KMS-11 (cell line): ENCODE results near the gene DKK1.
"Not testable (repeated sequence)": the region's sequence is repeated elsewhere in the genome, so short reads cannot be mapped to it uniquely, and the experiment has no call there.

Experiments
- H2AFZ ChIP-seq: fragments of 200-600 bp; sonication (generic); 2 replicates; pipeline ENCODE4 v1.6.1; 2016; ENCODE audit warnings: antibody characterized with exemption, mixed run types, low read depth
- H3K27ac ChIP-seq: fragments of 200-600 bp; sonication (generic); 2 replicates; pipeline ENCODE4 v1.6.1; 2016; ENCODE audit warnings: mild to moderate bottlenecking, mixed run types
- H3K27me3 ChIP-seq: fragments of 200-600 bp; sonication (generic); 2 replicates; pipeline ENCODE4 v1.6.1; 2017; ENCODE audit warnings: mild to moderate bottlenecking, low read depth, mixed run types, moderate library complexity; ENCODE audit not compliant: insufficient read depth
- H3K36me3 ChIP-seq: fragments of 200-600 bp; sonication (generic); 2 replicates; pipeline ENCODE4 v1.6.1; 2017; ENCODE audit warnings: mild to moderate bottlenecking, mixed run types; ENCODE audit not compliant: insufficient read depth
- H3K4me1 ChIP-seq: fragments of 200-600 bp; sonication (generic); 2 replicates; pipeline ENCODE4 v1.6.1; 2016; ENCODE audit warnings: mild to moderate bottlenecking, low read depth, mixed run types; ENCODE audit not compliant: poor library complexity, severe bottlenecking
- H3K4me2 ChIP-seq: fragments of 200-600 bp; sonication (generic); 2 replicates; pipeline ENCODE4 v1.7.0; 2016; ENCODE audit warnings: mild to moderate bottlenecking, mixed run types
- H3K4me3 ChIP-seq: fragments of 200-600 bp; sonication (generic); IDR thresholded peaks from 2 replicates; pipeline ENCODE4 v1.6.1; 2017; ENCODE audit warnings: low read depth, low read length, mixed read lengths; ENCODE audit not compliant: insufficient read depth
- H3K79me2 ChIP-seq: fragments of 200-600 bp; sonication (generic); 2 replicates; pipeline ENCODE4 v1.6.1; 2016; ENCODE audit warnings: low read depth, mixed run types; ENCODE audit not compliant: insufficient read depth
- H3K9ac ChIP-seq: fragments of 200-600 bp; sonication (generic); 2 replicates; pipeline ENCODE4 v1.6.1; 2016; ENCODE audit warnings: mild to moderate bottlenecking, mixed run types
- H4K20me1 ChIP-seq: fragments of 200-600 bp; sonication (generic); 2 replicates; pipeline ENCODE4 v1.6.1; 2016; ENCODE audit warnings: mild to moderate bottlenecking, mixed run types; ENCODE audit not compliant: insufficient read depth
- TF ChIP-seq, protein P1 (sequence below): fragments of 200-600 bp; sonication (generic); conservative IDR thresholded peaks from 2 replicates; pipeline ENCODE4 v1.6.1; 2017; ENCODE audit warnings: low read depth, mild to moderate bottlenecking, antibody characterized with exemption, low read length, moderate library complexity, mixed read lengths

The DKK1 gene

DNA sequence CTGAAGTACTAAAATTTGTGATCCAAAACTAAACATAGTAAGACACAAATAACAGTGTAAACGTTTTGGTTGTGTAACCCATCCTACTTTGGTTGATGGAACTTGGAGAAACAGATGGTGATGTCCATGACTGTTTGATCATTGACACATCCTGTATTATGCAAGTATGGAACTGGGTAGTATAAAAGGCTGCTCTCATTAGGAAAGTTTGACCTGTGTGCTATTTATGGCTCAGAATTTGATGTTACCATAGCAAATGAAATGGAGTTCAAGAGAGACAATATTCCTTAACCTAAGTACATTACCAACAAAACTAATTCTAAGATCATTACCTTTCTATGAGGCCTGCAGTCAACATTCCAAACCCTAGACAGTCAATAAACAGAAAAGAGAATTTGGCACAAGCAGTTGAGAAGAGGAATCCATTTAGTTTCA, 39.9 kb downstream of the DKK1 start:
- TF ChIP-seq, protein P1, sequence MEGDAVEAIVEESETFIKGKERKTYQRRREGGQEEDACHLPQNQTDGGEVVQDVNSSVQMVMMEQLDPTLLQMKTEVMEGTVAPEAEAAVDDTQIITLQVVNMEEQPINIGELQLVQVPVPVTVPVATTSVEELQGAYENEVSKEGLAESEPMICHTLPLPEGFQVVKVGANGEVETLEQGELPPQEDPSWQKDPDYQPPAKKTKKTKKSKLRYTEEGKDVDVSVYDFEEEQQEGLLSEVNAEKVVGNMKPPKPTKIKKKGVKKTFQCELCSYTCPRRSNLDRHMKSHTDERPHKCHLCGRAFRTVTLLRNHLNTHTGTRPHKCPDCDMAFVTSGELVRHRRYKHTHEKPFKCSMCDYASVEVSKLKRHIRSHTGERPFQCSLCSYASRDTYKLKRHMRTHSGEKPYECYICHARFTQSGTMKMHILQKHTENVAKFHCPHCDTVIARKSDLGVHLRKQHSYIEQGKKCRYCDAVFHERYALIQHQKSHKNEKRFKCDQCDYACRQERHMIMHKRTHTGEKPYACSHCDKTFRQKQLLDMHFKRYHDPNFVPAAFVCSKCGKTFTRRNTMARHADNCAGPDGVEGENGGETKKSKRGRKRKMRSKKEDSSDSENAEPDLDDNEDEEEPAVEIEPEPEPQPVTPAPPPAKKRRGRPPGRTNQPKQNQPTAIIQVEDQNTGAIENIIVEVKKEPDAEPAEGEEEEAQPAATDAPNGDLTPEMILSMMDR = no peak
- no peak overlapping the region for H3K4me2 ChIP-seq
- H3K4me1 ChIP-seq = no peaks in the 10 kb centered on the region
- H2AFZ ChIP-seq = no peak overlapping the region
- no peak overlapping the region for H3K9ac ChIP-seq
- no peaks in the 10 kb centered on the region for H3K27me3 ChIP-seq
- H3K36me3 ChIP-seq = no peaks in the 10 kb centered on the region
- no peaks in the 10 kb centered on the region for H4K20me1 ChIP-seq
- no peak overlapping the region for H3K27ac ChIP-seq
- no peaks in the 10 kb centered on the region for H3K79me2 ChIP-seq
- no peak overlapping the region for H3K4me3 ChIP-seq

DNA sequence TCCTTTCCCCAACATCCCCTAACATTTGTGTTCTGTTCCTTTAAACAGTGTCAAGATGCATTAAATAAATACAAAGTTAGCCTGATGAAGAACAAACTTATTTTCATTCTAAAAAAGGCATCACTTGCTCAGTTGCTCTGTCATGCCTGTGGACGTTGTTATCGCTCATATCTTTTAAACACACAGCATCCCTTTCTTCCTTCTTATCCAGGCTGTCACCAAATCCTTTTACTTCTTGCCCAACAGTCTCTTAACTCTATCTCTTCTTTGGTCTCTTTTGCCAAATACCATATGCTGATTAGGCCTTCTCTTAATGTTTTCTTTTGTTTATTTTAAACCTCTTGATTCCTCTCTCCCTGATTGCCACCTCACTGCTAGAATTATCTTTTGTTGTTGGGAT, 43.9 kb downstream of the DKK1 start:
- TF ChIP-seq, protein P1 = no peak
- Histone ChIP-seq H3K9ac (no peak overlapping the region), H4K20me1 (no peaks in the 10 kb centered on the region), H3K27me3 (no peaks in the 10 kb centered on the region), H3K4me1 (no peaks in the 10 kb centered on the region), H3K4me2 (no peak overlapping the region), H3K27ac (no peak overlapping the region), H3K79me2 (no peaks in the 10 kb centered on the region), H2AFZ (no peak overlapping the region), H3K36me3 (no peaks in the 10 kb centered on the region), H3K4me3 (no peak overlapping the region)

DNA sequence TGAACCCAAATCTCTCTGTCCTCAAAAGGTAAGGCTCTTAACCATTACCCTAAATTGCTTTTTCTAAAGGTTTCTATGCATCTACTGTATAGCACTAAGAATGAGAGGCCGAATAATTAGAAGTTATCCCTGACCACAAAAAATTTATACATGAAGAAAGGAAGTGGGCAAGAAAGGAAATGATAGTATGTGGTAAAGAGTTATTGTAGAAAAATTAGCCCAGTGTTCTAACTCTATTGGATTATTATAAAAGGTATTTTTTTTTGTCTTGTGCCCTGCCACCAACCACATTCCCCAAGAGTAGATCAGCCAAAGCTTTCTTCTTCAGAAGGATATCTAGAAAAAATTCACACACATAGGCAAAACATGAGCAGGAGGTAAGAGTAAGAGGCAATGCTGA, 45.4 kb downstream of the DKK1 start:
- TF ChIP-seq, protein P1 = no peak
- Histone ChIP-seq H2AFZ (no peak overlapping the region), H4K20me1 (no peaks in the 10 kb centered on the region), H3K27ac (no peak overlapping the region), H3K4me3 (no peak overlapping the region), H3K36me3 (no peaks in the 10 kb centered on the region), H3K4me1 (no peaks in the 10 kb centered on the region), H3K4me2 (no peak overlapping the region), H3K9ac (no peak overlapping the region), H3K79me2 (no peaks in the 10 kb centered on the region), H3K27me3 (no peaks in the 10 kb centered on the region)

DNA sequence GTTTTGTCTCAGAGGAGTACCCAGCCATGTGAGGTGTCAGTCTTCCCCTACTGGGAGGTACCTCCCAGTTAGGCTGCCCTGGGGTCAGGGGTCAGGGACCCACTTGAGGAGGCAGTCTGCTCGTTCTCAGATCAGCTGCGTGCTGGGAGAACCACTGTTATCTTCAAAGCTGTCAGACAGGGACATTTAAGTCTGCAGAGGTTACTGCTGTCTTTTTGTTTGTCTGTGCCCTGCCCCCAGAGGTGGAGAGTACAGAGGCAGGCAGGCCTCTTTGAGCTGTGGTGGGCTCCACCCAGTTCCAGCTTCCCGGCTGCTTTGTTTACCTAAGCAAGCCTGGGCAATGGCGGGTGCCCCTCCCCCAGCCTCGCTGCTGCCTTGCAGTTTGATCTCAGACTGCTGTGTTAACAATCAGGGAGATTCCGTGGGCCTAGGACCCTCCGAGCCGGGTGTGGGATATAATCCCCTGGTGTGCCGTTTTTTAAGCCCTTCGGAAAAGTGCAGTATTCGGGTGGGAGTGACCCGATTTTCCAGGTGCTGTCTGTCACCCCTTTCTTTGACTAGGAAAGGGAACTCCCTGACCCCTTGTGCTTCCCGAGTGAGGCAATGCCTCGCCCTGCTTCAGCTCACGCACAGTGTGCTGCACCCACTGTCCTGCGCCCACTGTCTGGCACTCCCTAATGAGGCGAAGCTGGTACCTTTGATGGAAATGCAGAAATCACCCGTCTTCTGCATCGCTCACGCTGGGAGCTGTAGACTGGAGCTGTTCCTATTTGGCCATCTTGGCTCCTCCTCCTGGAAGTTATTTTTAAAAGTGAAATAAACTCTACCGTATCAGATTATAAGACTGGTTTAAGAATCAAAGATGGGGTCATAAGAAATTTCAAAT, 51.7 kb downstream of the DKK1 start:
- not testable (repeated sequence) for H3K27ac ChIP-seq, H3K9ac ChIP-seq, H3K79me2 ChIP-seq, H3K27me3 ChIP-seq, H2AFZ ChIP-seq, H4K20me1 ChIP-seq, H3K36me3 ChIP-seq, H3K4me1 ChIP-seq, H3K4me2 ChIP-seq, H3K4me3 ChIP-seq
